ENCODE measurements around the gene EGFR. TPM values are rescaled to one million over a fixed set of nuclear protein-coding genes. Genes with fewer than 3 reads are reported as not detected.

EGFR gene
- total and polyA plus RNA-seq, 12 donors = 7.0 to 111 (median 71.6) TPM

DNA sequence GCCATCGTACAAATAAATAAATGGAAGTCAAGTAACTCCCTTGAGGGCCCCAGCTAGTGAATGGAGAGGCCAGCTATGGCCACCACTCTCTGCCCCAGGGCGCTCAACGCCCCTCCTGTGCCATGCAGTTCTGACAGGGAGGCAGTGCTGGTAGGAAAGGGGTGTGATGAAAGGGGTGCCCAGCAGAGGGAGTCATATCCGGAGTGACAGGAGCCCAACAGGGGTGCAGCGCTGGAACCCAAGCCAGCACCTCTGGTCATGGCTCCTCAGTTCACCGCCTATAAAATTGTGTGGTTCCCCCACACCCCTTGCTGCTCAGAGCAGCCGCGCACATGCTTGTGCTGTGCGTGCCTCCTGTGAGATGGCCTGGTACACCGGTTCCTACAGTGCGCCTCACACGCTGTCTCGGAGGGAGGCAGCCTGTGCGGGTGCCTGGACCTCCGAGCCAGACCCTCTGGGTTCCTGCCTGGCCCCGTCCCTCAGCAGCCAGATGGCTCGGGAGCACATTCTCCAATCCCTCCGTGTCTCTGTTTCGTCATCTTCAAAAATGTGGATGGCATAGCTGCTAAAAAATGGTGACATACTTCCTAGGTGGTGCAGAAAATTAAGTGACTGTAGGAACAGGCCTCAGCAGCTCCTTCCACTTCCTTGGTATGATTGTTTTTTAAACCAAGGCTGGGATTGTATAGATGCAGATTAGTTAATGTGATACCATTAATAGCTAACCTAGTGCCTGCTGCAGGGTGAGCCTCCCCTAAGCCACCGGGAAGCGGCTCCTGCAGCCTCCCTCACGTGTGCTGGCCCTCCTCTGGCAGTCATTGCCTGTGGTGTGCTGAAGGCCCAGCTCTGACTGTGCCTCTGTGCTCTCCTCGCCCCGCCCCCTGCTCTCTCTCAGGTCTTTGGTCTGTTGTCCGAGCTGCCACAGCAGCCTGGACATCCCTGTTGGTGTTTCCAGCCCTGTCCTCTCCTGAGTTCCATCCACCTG, 125.8 kb downstream of the EGFR start:
- DNase-seq = no peak
- WGBS, 4 donors = 83 to 90% (median 90%) methylated on average over 18 to 25 of the region's 25 CpGs
- H3K9me3 ChIP-seq (replicated peaks in 1 of 3) = no peaks in the 10 kb centered on the region
- no peaks in the 10 kb centered on the region for H3K27me3 ChIP-seq
- no peak overlapping the region for H3K4me3 ChIP-seq
- no peak overlapping the region for H3K27ac ChIP-seq
- intact Hi-C loops (cut with DNase I) = loop anchor here in 1 of 2 donors (10.0 kb wide), 1 partner anchor 110 kb away; no protein-coding TSS in a partner anchor
- TF ChIP-seq, protein P1, sequence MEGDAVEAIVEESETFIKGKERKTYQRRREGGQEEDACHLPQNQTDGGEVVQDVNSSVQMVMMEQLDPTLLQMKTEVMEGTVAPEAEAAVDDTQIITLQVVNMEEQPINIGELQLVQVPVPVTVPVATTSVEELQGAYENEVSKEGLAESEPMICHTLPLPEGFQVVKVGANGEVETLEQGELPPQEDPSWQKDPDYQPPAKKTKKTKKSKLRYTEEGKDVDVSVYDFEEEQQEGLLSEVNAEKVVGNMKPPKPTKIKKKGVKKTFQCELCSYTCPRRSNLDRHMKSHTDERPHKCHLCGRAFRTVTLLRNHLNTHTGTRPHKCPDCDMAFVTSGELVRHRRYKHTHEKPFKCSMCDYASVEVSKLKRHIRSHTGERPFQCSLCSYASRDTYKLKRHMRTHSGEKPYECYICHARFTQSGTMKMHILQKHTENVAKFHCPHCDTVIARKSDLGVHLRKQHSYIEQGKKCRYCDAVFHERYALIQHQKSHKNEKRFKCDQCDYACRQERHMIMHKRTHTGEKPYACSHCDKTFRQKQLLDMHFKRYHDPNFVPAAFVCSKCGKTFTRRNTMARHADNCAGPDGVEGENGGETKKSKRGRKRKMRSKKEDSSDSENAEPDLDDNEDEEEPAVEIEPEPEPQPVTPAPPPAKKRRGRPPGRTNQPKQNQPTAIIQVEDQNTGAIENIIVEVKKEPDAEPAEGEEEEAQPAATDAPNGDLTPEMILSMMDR (IDR thresholded peaks at IDR 0.05) = peak in 1 of 6 experiments; percentile 26
- TF ChIP-seq POLR2A (IDR thresholded peaks at IDR 0.05) = no peak
- peaks cover 0 to 22% of the 10 kb centered on the region in 2 donors for H3K36me3 ChIP-seq (replicated peaks in 1 of 2)
- peaks cover 0 to 4% of the 10 kb centered on the region in 2 donors for H3K4me1 ChIP-seq (replicated peaks in 1 of 2)

DNA sequence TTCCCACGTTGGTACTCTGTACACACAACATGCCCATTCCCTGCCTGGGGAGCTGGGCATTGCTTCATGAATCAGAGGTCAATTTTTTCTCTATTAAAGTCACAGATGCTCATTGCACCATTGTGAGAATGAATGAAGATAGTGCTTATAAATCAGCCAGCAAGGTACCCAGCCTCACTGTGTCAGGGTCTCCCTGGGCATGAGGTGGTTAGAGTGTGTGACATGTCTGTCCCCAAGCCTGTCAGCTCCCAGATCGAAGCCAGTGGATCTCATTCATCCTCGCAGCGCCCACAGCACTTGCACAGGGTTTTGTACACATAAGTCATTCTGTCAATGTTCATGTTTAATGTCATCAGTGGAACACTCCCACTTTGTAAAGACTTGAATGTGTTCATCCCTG, 126.8 kb downstream of the EGFR start:
- Histone ChIP-seq H3K4me1 (replicated peaks in 1 of 2) (no peaks in the 10 kb centered on the region), H3K9me3 (replicated peaks in 1 of 3) (no peaks in the 10 kb centered on the region), H3K36me3 (replicated peaks in 1 of 2) (peaks cover 0 to 22% of the 10 kb centered on the region in 2 donors), H3K27me3 (no peaks in the 10 kb centered on the region), H3K4me3 (no peak overlapping the region), H3K27ac (no peak overlapping the region)
- no peak for DNase-seq
- 77 to 85% (median 81%) methylated on average over 4 of the region's 4 CpGs for WGBS, 4 donors
- no peak for TF ChIP-seq POLR2A (IDR thresholded peaks at IDR 0.05)
- TF ChIP-seq, protein P1 (IDR thresholded peaks at IDR 0.05) = no peak
- intact Hi-C loops (cut with DNase I) = loop anchor here in 1 of 2 donors (10.0 kb wide), 1 partner anchor 111 kb away; no protein-coding TSS in a partner anchor

DNA sequence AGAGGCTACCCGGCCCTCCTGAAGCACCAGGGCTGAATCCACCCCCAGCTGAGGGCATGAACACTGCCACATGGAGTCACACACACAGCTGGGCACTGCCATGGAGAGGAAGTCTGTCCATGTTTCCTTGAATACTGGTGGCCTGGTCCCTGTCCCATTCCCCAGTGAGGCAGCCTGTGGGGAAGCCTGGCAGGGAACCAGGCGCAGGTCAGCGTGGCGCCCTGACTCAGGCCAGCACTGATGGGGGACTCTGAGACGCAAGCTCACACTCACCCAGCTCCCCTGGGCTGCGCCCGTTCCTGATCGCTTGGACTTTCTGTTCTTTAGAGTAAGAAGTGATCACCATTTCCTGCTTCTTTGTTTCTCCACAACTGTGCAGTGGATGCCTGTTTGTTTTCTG, 128.3 kb downstream of the EGFR start:
- Histone ChIP-seq H3K9me3 (replicated peaks in 1 of 3) (no peaks in the 10 kb centered on the region), H3K36me3 (replicated peaks in 1 of 2) (peaks cover 0 to 22% of the 10 kb centered on the region in 2 donors), H3K4me3 (no peak overlapping the region), H3K4me1 (replicated peaks in 1 of 2) (no peaks in the 10 kb centered on the region), H3K27ac (no peak overlapping the region), H3K27me3 (no peaks in the 10 kb centered on the region)
- no peak for DNase-seq
- 88 to 97% (median 92%) methylated on average over 7 to 8 of the region's 8 CpGs for WGBS, 4 donors
- TF ChIP-seq, protein P1 (IDR thresholded peaks at IDR 0.05) = no peak
- TF ChIP-seq POLR2A (IDR thresholded peaks at IDR 0.05) = no peak
- intact Hi-C loops (cut with DNase I) = loop anchor here in 1 of 2 donors (10.0 kb wide), 1 partner anchor 112 kb away; no protein-coding TSS in a partner anchor

DNA sequence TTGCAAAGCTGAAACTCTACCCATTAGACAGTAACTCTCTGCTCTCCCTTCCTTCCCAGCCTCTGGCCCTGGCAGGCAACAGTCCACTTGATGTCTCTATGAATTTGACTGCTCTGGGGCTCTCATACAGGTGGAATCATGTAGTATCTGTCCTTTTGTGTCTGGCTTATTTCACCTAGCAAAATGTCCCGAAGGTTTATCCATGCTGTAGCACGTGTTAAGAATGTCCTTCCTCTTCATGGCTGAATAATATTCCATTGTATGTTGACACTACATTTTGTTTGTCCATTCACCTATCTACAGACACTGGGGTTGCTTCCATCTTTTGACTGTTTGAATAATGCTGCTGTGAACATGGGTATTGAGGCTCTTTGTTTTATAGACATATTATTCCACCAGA, 128.9 kb downstream of the EGFR start:
- DNase-seq = no peak
- TF ChIP-seq, protein P1 (IDR thresholded peaks at IDR 0.05) = no peak
- no peak for TF ChIP-seq POLR2A (IDR thresholded peaks at IDR 0.05)
- no peak overlapping the region for H3K27ac ChIP-seq
- no peaks in the 10 kb centered on the region for H3K27me3 ChIP-seq
- 88 to 92% (median 91%) methylated on average over 2 of the region's 2 CpGs for WGBS, 4 donors
- H3K4me3 ChIP-seq = no peak overlapping the region
- H3K4me1 ChIP-seq (replicated peaks in 1 of 2) = no peaks in the 10 kb centered on the region
- H3K9me3 ChIP-seq (replicated peaks in 1 of 3) = no peaks in the 10 kb centered on the region
- peaks cover 0 to 25% of the 10 kb centered on the region in 2 donors for H3K36me3 ChIP-seq (replicated peaks in 1 of 2)
- intact Hi-C loops (cut with DNase I) = loop anchor here in 1 of 2 donors (10.0 kb wide), 1 partner anchor 113 kb away; no protein-coding TSS in a partner anchor

Data from adrenal gland (tissue), 12 donors.